ENCODE results near the gene AP1G1. TPM values are rescaled to one million over a fixed set of nuclear protein-coding genes. Genes with fewer than 3 reads are reported as not detected.

The AP1G1 gene
- total and polyA plus RNA-seq, 10 of the 15 experiments (the other 5 are each of a cell fraction or from before 2014, with no cell fraction given), result 5.9 to 83.7 (median 47.8) TPM

- TF ChIP-seq BCLAF1 (IDR thresholded peaks at IDR 0.05), result no peak
- TF ChIP-seq PAX8 (IDR thresholded peaks at IDR 0.05), result no peak
- no peak for TF ChIP-seq CBX5 (IDR thresholded peaks at IDR 0.05; ENCODE audit: low read depth)
- no peak for TF ChIP-seq RFX5 (IDR thresholded peaks at IDR 0.05; ENCODE audit: low read depth, low read length)
- TF ChIP-seq USF1 (IDR thresholded peaks at IDR 0.05; ENCODE audit: borderline replicate concordance, extremely low read length, insufficient read depth, low read depth, low read length), result no peak
- TF ChIP-seq CHD4 (IDR thresholded peaks at IDR 0.05), result no peak
- TF ChIP-seq MLLT1 (IDR thresholded peaks at IDR 0.05), result no peak
- no peak for TF ChIP-seq CHD1 (IDR thresholded peaks at IDR 0.05; ENCODE audit: low read depth, low read length)
- no peak for TF ChIP-seq POU2F2 (IDR thresholded peaks at IDR 0.05; ENCODE audit: borderline replicate concordance, low read depth, low read length)
- peak; percentile 27 to 66; a peak in 2 of 4 replicates for TF ChIP-seq EP300 (IDR thresholded peaks at IDR 0.05; ENCODE audit: borderline replicate concordance in 1 of 2, control insufficient read depth in 1 of 2, low read depth in 2 of 2, low read length in 2 of 2)
- no peak for TF ChIP-seq HDAC2 (IDR thresholded peaks at IDR 0.05)
- no peak for TF ChIP-seq REST (IDR thresholded peaks at IDR 0.05; ENCODE audit: low read depth, low read length)
- no peak for TF ChIP-seq ZNF384 (IDR thresholded peaks at IDR 0.05; ENCODE audit: borderline replicate concordance, low read depth, low read length)
- no peak for TF ChIP-seq BCL3 (IDR thresholded peaks at IDR 0.05; ENCODE audit: borderline replicate concordance, insufficient read depth, low read depth, low read length, poor library complexity, severe bottlenecking)
Observed at GRCh38 chr16:71853413-71853812, 44.8 kb upstream of the AP1G1 start (continued).
